ENCODE measurements around the gene KCNT2.

GRCh38 chr1:196193896-196194559, 414.2 kb downstream of the KCNT2 start:
- TF ChIP-seq, protein P1, sequence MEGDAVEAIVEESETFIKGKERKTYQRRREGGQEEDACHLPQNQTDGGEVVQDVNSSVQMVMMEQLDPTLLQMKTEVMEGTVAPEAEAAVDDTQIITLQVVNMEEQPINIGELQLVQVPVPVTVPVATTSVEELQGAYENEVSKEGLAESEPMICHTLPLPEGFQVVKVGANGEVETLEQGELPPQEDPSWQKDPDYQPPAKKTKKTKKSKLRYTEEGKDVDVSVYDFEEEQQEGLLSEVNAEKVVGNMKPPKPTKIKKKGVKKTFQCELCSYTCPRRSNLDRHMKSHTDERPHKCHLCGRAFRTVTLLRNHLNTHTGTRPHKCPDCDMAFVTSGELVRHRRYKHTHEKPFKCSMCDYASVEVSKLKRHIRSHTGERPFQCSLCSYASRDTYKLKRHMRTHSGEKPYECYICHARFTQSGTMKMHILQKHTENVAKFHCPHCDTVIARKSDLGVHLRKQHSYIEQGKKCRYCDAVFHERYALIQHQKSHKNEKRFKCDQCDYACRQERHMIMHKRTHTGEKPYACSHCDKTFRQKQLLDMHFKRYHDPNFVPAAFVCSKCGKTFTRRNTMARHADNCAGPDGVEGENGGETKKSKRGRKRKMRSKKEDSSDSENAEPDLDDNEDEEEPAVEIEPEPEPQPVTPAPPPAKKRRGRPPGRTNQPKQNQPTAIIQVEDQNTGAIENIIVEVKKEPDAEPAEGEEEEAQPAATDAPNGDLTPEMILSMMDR (IDR thresholded peaks at IDR 0.05 in 2 of 3, conservative IDR thresholded peaks at IDR 0.05 in 1 of 3; ENCODE audit: insufficient read depth in 2 of 3, low read depth in 1 of 3, low read length in 3 of 3), result no peak
- TF ChIP-seq ZNF311 (CRISPR knock-in tag; IDR thresholded peaks at IDR 0.05), result no peak
- TF ChIP-seq ZBTB33 (CRISPR knock-in tag; IDR thresholded peaks at IDR 0.05), result no peak
- TF ChIP-seq TCF3 (CRISPR knock-in tag; IDR thresholded peaks at IDR 0.05), result no peak
- TF ChIP-seq PHB2 (IDR thresholded peaks at IDR 0.05; ENCODE audit: low read depth), result no peak
